GM12878 (cell line): ENCODE data around the gene RNF149.

Experiments used
- BACH1 ChIP-seq: fragments of 450-650 bp; IDR thresholded peaks from 2 replicates; pipeline ENCODE4 v1.6.1; 2017; ENCODE audit warnings: mild to moderate bottlenecking, borderline replicate concordance
- CREB1 ChIP-seq: IDR thresholded peaks from 2 replicates; pipeline ENCODE4 v1.6.1; 2012; ENCODE audit warnings: low read depth, mild to moderate bottlenecking, inconsistent platforms
- CTCF ChIP-seq, 3 experiments: IDR thresholded peaks in 2 of 3; conservative IDR thresholded peaks in 1 of 3; 2 replicates each; pipeline ENCODE4 v1.5.1; 2011; ENCODE audit warnings: low read depth in 3 of 3, low read length in 3 of 3, mild to moderate bottlenecking in 3 of 3, control low read depth in 2 of 3, moderate library complexity in 2 of 3, inconsistent platforms in 1 of 3, mixed read lengths in 1 of 3; ENCODE audit not compliant: control insufficient read depth in 2 of 3, insufficient read depth in 1 of 3; ENCODE audit errors: extremely low read depth in 1 of 3
- EZH2 ChIP-seq: IDR thresholded peaks from 2 replicates; pipeline ENCODE4 v1.6.1; 2012; ENCODE audit warnings: low read depth, mild to moderate bottlenecking, control low read depth, inconsistent platforms, low read length, borderline replicate concordance; ENCODE audit not compliant: control insufficient read depth
- NR2C1 ChIP-seq: fragments of 450-650 bp; IDR thresholded peaks from 2 replicates; pipeline ENCODE4 v1.6.1; 2017; ENCODE audit warnings: antibody characterized with exemption, mild to moderate bottlenecking, moderate library complexity
- SPI1 ChIP-seq: IDR thresholded peaks from 2 replicates; pipeline ENCODE4 v1.6.1; 2011; ENCODE audit warnings: low read depth, mild to moderate bottlenecking, low read length, moderate library complexity, borderline replicate concordance; ENCODE audit not compliant: insufficient read depth
- SREBF2 ChIP-seq: IDR thresholded peaks from 2 replicates; pipeline ENCODE4 v1.6.1; 2012; ENCODE audit warnings: mild to moderate bottlenecking, low read length
- TF ChIP-seq, protein P1 (sequence below): fragments of 450-650 bp; IDR thresholded peaks from 2 replicates; pipeline ENCODE4 v1.6.1; 2017; ENCODE audit warnings: mild to moderate bottlenecking, moderate library complexity
- TF ChIP-seq, protein P2 (sequence below): IDR thresholded peaks from 2 replicates; pipeline ENCODE4 v1.6.1; 2011; ENCODE audit warnings: low read depth, low read length, improper control_type of control experiment, borderline replicate concordance

GRCh38 chr2:101329026-101329425 lies 20.5 kb upstream of the RNF149 start:
- no peak for TF ChIP-seq NR2C1
- TF ChIP-seq, protein P1, sequence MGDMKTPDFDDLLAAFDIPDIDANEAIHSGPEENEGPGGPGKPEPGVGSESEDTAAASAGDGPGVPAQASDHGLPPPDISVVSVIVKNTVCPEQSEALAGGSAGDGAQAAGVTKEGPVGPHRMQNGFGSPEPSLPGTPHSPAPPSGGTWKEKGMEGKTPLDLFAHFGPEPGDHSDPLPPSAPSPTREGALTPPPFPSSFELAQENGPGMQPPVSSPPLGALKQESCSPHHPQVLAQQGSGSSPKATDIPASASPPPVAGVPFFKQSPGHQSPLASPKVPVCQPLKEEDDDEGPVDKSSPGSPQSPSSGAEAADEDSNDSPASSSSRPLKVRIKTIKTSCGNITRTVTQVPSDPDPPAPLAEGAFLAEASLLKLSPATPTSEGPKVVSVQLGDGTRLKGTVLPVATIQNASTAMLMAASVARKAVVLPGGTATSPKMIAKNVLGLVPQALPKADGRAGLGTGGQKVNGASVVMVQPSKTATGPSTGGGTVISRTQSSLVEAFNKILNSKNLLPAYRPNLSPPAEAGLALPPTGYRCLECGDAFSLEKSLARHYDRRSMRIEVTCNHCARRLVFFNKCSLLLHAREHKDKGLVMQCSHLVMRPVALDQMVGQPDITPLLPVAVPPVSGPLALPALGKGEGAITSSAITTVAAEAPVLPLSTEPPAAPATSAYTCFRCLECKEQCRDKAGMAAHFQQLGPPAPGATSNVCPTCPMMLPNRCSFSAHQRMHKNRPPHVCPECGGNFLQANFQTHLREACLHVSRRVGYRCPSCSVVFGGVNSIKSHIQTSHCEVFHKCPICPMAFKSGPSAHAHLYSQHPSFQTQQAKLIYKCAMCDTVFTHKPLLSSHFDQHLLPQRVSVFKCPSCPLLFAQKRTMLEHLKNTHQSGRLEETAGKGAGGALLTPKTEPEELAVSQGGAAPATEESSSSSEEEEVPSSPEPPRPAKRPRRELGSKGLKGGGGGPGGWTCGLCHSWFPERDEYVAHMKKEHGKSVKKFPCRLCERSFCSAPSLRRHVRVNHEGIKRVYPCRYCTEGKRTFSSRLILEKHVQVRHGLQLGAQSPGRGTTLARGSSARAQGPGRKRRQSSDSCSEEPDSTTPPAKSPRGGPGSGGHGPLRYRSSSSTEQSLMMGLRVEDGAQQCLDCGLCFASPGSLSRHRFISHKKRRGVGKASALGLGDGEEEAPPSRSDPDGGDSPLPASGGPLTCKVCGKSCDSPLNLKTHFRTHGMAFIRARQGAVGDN = no peak
- TF ChIP-seq SREBF2 = no peak
- TF ChIP-seq CREB1 = no peak
- TF ChIP-seq, protein P2, sequence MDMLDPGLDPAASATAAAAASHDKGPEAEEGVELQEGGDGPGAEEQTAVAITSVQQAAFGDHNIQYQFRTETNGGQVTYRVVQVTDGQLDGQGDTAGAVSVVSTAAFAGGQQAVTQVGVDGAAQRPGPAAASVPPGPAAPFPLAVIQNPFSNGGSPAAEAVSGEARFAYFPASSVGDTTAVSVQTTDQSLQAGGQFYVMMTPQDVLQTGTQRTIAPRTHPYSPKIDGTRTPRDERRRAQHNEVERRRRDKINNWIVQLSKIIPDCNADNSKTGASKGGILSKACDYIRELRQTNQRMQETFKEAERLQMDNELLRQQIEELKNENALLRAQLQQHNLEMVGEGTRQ = no peak
- TF ChIP-seq CTCF (IDR thresholded peaks at IDR 0.05 in 2 of 3, conservative IDR thresholded peaks at IDR 0.05 in 1 of 3; ENCODE audit: control insufficient read depth in 2 of 3, extremely low read depth in 1 of 3, insufficient read depth in 1 of 3, low read depth in 3 of 3, low read length in 3 of 3) = no peak
- no peak for TF ChIP-seq EZH2
- TF ChIP-seq BACH1 = no peak
- TF ChIP-seq SPI1 = no peak
